ENCODE data around the gene PLAAT2.
"Not testable (repeated sequence)": the region's sequence is repeated elsewhere in the genome, so short reads cannot be mapped to it uniquely, and the experiment has no call there.

DNA sequence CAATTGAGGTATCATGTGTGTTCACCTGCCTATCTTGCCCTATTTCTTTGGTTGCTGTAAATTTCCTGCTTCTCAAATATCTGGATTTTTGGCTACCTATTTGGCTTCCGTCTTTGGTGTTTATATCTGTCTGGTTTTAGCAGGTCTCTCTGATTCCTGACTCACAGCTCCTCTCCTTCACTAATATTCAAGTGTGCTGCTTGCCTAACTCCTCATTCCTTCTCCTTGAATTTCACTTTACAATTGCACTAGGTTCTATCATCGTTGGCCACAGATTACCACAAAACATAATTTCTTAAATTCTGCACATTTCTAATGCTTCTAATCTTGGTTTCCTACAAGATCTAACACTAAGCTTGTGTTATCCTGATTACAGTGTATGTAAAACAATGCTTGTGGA is 20.7 kb downstream of the PLAAT2 start:
- TF ChIP-seq, protein P1, sequence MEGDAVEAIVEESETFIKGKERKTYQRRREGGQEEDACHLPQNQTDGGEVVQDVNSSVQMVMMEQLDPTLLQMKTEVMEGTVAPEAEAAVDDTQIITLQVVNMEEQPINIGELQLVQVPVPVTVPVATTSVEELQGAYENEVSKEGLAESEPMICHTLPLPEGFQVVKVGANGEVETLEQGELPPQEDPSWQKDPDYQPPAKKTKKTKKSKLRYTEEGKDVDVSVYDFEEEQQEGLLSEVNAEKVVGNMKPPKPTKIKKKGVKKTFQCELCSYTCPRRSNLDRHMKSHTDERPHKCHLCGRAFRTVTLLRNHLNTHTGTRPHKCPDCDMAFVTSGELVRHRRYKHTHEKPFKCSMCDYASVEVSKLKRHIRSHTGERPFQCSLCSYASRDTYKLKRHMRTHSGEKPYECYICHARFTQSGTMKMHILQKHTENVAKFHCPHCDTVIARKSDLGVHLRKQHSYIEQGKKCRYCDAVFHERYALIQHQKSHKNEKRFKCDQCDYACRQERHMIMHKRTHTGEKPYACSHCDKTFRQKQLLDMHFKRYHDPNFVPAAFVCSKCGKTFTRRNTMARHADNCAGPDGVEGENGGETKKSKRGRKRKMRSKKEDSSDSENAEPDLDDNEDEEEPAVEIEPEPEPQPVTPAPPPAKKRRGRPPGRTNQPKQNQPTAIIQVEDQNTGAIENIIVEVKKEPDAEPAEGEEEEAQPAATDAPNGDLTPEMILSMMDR (conservative IDR thresholded peaks at IDR 0.05) = not testable (repeated sequence)
- TF ChIP-seq EZH2 (IDR thresholded peaks at IDR 0.05; ENCODE audit: low read depth) = not testable (repeated sequence)
